HepG2 (cell line): ENCODE results near the gene COX7A1. TPM values are rescaled to one million over a fixed set of nuclear protein-coding genes. Genes with fewer than 3 reads are reported as not detected.
A peak's percentile ranks its signal among the peaks of the same experiment; 100 is the strongest.

Source experiments
- DNMT1 ChIP-seq: sonication (generic); formaldehyde crosslinking; IDR thresholded peaks from 2 replicates; pipeline ENCODE4 v1.5.1; 2020; ENCODE audit warnings: mild to moderate bottlenecking, missing genetic modification reagents
- DRAP1 ChIP-seq: IDR thresholded peaks from 2 replicates; pipeline ENCODE4 v1.6.1; 2016; ENCODE audit warnings: missing genetic modification reagents, missing compliant biosample characterization
- FOXO1 ChIP-seq: sonication (generic); formaldehyde crosslinking; IDR thresholded peaks from 2 replicates; pipeline ENCODE4 v1.4.0; 2020; ENCODE audit warnings: missing genetic modification reagents
- MAFK ChIP-seq, 2 experiments: IDR thresholded peaks in 1 of 2; conservative IDR thresholded peaks in 1 of 2; 2 replicates each; pipeline ENCODE4 v1.6.1; 2011; ENCODE audit warnings: improper control_type of control experiment in 2 of 2, low read length in 2 of 2
- MXD4 ChIP-seq: IDR thresholded peaks from 2 replicates; pipeline ENCODE4 v1.6.1; 2016; ENCODE audit warnings: mild to moderate bottlenecking, missing biosample characterization, missing genetic modification reagents
- SMYD3 ChIP-seq: sonication (generic); formaldehyde crosslinking; IDR thresholded peaks from 2 replicates; pipeline ENCODE4 v1.8.1; 2023; ENCODE audit warnings: mild to moderate bottlenecking, missing genetic modification reagents
- THAP8 ChIP-seq: sonication (generic); formaldehyde crosslinking; IDR thresholded peaks from 2 replicates; pipeline ENCODE4 v1.5.1; 2020; ENCODE audit warnings: missing genetic modification reagents, mild to moderate bottlenecking, borderline replicate concordance
- U2AF1 ChIP-seq: fragments of 200-400 bp; formaldehyde crosslinking; optimal IDR thresholded peaks from 2 replicates; pipeline ENCODE3; 2017; ENCODE audit warnings: mild to moderate bottlenecking, low read depth, low read length
- YEATS4 ChIP-seq: sonication (generic); formaldehyde crosslinking; IDR thresholded peaks from 2 replicates; pipeline ENCODE4 v1.4.0; 2020; ENCODE audit warnings: missing genetic modification reagents, borderline replicate concordance
- ZIK1 ChIP-seq: sonication (generic); formaldehyde crosslinking; IDR thresholded peaks from 2 replicates; pipeline ENCODE4 v1.5.0; 2020; ENCODE audit warnings: mild to moderate bottlenecking, low read depth, missing genetic modification reagents, borderline replicate concordance
- ZNF124 ChIP-seq: sonication (generic); formaldehyde crosslinking; IDR thresholded peaks from 2 replicates; pipeline ENCODE4 v1.4.0; 2020; ENCODE audit warnings: missing genetic modification reagents
- ZNF331 ChIP-seq: sonication (generic); formaldehyde crosslinking; IDR thresholded peaks from 2 replicates; pipeline ENCODE4 v1.4.0; 2020; ENCODE audit warnings: missing genetic modification reagents
- ZNF710 ChIP-seq: sonication (generic); formaldehyde crosslinking; IDR thresholded peaks from 2 replicates; pipeline ENCODE4 v1.5.0; 2020; ENCODE audit warnings: mild to moderate bottlenecking, missing genetic modification reagents, borderline replicate concordance
- ZNF746 ChIP-seq: sonication (generic); formaldehyde crosslinking; IDR thresholded peaks from 2 replicates; pipeline ENCODE4 v1.8.0; 2022; ENCODE audit warnings: mild to moderate bottlenecking, missing genetic modification reagents
- ZNF768 ChIP-seq: sonication (generic); formaldehyde crosslinking; IDR thresholded peaks from 2 replicates; pipeline ENCODE4 v1.4.0; 2020; ENCODE audit warnings: missing genetic modification reagents
- ZXDC ChIP-seq: sonication (generic); formaldehyde crosslinking; IDR thresholded peaks from 2 replicates; pipeline ENCODE4 v1.5.0; 2020; ENCODE audit warnings: mild to moderate bottlenecking, missing genetic modification reagents
- polyA plus RNA-seq, 8 experiments: library from polyadenylated mRNA; depleted of rRNA in 3 of 8; stranded (reverse) in 7 of 8; unstranded in 1 of 8; fragments of >200 nt; fragmentation: Illumina TruSeq in 4 of 8; extraction: Trizol in 4 of 8; gene quantifications; 2 replicates each; pipeline versions ENCODE4 v1.2.1 to v1.2.3, GENCODE V29; 2011 to 2016; ENCODE audit warnings: low read depth in 4 of 8, missing spikeins in 1 of 8, mixed read lengths in 1 of 8; ENCODE audit not compliant: insufficient read depth in 1 of 8
- total RNA-seq, 5 experiments: library from RNA; depleted of rRNA; stranded (reverse); fragments of >200 nt; fragmentation: Illumina TruSeq; extraction: Trizol; gene quantifications; 2 replicates each; pipeline ENCODE4 v1.2.3, GENCODE V29; 2016; ENCODE audit warnings: low read depth in 1 of 5
- TF ChIP-seq, protein P1 (sequence below): sonication (generic); formaldehyde crosslinking; IDR thresholded peaks from 2 replicates; pipeline ENCODE4 v1.4.0; 2020; ENCODE audit warnings: missing genetic modification reagents
- TF ChIP-seq, protein P2 (sequence below): sonication (generic); formaldehyde crosslinking; IDR thresholded peaks from 2 replicates; pipeline ENCODE4 v1.4.0; 2020; ENCODE audit warnings: mild to moderate bottlenecking, missing genetic modification reagents

COX7A1 gene
- total and polyA plus RNA-seq, 2 of the 13 experiments (the other 11 are each of a cell fraction or from before 2014, with no cell fraction given): not detected

DNA sequence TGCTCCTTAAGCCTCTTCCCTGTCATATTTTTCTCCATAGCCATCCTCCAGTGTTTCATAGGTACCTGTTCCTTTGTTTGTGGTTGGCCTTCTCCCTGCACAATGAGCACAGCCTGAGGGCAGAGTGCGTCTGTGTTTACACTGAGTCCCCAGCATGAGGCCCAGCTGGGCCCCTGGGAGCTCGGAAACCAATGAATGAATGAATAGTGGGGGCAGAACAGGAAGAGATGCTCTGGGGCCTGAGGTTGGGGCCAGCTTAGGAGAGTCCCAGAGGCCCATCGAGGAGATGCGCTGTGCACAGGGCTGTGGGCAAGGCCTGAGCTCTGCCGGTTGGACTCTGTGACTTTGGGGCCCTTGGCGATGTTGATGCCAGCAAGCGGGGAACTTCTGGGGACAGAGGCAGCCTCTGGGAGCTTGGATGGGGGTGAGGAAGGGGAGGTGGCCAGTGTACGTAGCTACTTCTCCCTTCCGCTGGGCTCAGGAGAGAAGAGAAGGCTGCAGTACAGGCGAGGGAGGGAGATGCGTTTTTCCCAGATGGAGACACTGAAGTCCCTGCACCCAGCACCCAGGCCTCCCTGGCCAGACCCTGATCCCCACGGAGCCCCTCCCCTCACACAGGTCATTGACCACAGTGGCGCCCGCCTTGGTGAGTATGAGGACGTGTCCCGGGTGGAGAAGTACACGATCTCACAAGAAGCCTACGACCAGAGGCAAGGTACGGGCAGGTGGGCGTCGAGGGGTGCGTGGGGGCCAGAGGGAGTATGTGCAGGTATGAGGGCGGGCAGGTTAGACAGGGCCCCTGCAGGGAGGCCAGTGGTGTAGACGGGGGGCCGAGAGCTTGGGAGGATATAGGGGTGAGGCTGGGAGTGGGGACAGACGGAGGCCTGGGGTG is 31.9 kb downstream of the COX7A1 start (continued):
- TF ChIP-seq, protein P1, sequence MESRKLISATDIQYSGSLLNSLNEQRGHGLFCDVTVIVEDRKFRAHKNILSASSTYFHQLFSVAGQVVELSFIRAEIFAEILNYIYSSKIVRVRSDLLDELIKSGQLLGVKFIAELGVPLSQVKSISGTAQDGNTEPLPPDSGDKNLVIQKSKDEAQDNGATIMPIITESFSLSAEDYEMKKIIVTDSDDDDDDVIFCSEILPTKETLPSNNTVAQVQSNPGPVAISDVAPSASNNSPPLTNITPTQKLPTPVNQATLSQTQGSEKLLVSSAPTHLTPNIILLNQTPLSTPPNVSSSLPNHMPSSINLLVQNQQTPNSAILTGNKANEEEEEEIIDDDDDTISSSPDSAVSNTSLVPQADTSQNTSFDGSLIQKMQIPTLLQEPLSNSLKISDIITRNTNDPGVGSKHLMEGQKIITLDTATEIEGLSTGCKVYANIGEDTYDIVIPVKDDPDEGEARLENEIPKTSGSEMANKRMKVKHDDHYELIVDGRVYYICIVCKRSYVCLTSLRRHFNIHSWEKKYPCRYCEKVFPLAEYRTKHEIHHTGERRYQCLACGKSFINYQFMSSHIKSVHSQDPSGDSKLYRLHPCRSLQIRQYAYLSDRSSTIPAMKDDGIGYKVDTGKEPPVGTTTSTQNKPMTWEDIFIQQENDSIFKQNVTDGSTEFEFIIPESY (CRISPR knock-in tag): 0 out of 2 replicates have a peak, but pooled peaks have one; percentile 12
- TF ChIP-seq ZNF124 (CRISPR knock-in tag) (peak; percentile 59), ZIK1 (CRISPR knock-in tag) (no peak), SMYD3 (CRISPR knock-in tag) (peak; percentile 84), ZNF331 (CRISPR knock-in tag) (peak; percentile 58; the same call in 1 of the 2 replicates), FOXO1 (CRISPR knock-in tag) (peak; percentile 88), MAFK (conservative IDR thresholded peaks at IDR 0.05 in 1 of 2, IDR thresholded peaks at IDR 0.05 in 1 of 2; ENCODE audit: low read length in 2 of 2) (no peak), DNMT1 (CRISPR knock-in tag) (no peak; the same call in 1 of the 2 replicates), ZNF710 (CRISPR knock-in tag) (peak; percentile 93), ZNF746 (CRISPR knock-in tag) (peak; percentile 83), U2AF1 (peak; percentile 75), THAP8 (no peak), ZXDC (CRISPR knock-in tag) (no peak), MXD4 (CRISPR knock-in tag) (peak; percentile 82), YEATS4 (CRISPR knock-in tag) (peak; percentile 90), ZNF768 (no peak), DRAP1 (CRISPR knock-in tag) (peak; percentile 84)
- TF ChIP-seq, protein P2, sequence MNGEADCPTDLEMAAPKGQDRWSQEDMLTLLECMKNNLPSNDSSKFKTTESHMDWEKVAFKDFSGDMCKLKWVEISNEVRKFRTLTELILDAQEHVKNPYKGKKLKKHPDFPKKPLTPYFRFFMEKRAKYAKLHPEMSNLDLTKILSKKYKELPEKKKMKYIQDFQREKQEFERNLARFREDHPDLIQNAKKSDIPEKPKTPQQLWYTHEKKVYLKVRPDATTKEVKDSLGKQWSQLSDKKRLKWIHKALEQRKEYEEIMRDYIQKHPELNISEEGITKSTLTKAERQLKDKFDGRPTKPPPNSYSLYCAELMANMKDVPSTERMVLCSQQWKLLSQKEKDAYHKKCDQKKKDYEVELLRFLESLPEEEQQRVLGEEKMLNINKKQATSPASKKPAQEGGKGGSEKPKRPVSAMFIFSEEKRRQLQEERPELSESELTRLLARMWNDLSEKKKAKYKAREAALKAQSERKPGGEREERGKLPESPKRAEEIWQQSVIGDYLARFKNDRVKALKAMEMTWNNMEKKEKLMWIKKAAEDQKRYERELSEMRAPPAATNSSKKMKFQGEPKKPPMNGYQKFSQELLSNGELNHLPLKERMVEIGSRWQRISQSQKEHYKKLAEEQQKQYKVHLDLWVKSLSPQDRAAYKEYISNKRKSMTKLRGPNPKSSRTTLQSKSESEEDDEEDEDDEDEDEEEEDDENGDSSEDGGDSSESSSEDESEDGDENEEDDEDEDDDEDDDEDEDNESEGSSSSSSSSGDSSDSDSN (CRISPR knock-in tag): peak; percentile 86
